Adipocyte (in vitro differentiated cells): Measurements from ENCODE around the gene ARHGEF37.
"Not testable (repeated sequence)": the region's sequence is repeated elsewhere in the genome, so short reads cannot be mapped to it uniquely, and the experiment has no call there.

Experiments
- DNase-seq: peaks from one replicate; pipeline ENCODE4 v3.0.0-alpha.2; 2015; ENCODE audit warnings: low read depth
- H3K27me3 ChIP-seq: replicated peaks from 2 replicates; pipeline ENCODE4 v1.7.0; 2013; ENCODE audit warnings: mild to moderate bottlenecking, low read length, moderate library complexity; ENCODE audit not compliant: control insufficient read depth, insufficient read depth
- H3K36me3 ChIP-seq: 2 replicates; pipeline ENCODE4 v1.7.0; 2013; ENCODE audit warnings: low read length, mild to moderate bottlenecking, moderate library complexity; ENCODE audit not compliant: control insufficient read depth, insufficient read depth, severe bottlenecking
- H3K4me1 ChIP-seq: 2 replicates; pipeline ENCODE4 v1.7.0; 2013; ENCODE audit warnings: mild to moderate bottlenecking, low read length, moderate library complexity; ENCODE audit not compliant: control insufficient read depth, insufficient read depth
- H3K4me3 ChIP-seq: 2 replicates; pipeline ENCODE4 v1.7.0; 2013; ENCODE audit warnings: mild to moderate bottlenecking, low read length, moderate library complexity
- H3K9ac ChIP-seq: 2 replicates; pipeline ENCODE4 v1.7.0; 2013; ENCODE audit warnings: mild to moderate bottlenecking, low read length, moderate library complexity
- H3K9me3 ChIP-seq: 2 replicates; pipeline ENCODE4 v1.7.0; 2013; ENCODE audit warnings: mild to moderate bottlenecking, low read length, moderate library complexity; ENCODE audit not compliant: control insufficient read depth

ARHGEF37 gene

DNA sequence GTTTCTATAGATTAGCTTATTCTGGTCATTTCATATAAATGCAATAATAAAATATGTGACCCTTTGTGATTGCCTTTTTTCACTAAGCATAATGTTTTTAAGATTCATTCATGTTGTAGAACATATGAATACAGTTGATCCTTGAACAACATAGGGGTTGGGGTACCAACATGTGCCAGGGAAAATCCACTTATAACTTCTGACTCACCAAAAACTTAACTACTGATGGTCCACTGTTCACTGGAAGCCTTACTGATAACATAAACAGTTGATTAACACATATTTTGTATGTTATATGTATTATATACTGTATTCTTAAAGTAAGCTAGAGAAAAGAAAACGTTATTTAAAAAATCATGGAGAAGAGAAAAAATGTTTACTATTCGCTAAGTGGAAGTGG, 12.1 kb downstream of the ARHGEF37 start:
- H3K4me3 ChIP-seq, result no peak overlapping the region
- H3K27me3 ChIP-seq, result no peaks in the 10 kb centered on the region
- no peak for DNase-seq
- peaks cover 16% of the 10 kb centered on the region for H3K4me1 ChIP-seq
- no peak overlapping the region for H3K9ac ChIP-seq
- H3K9me3 ChIP-seq, result no peaks in the 10 kb centered on the region
- no peaks in the 10 kb centered on the region for H3K36me3 ChIP-seq

DNA sequence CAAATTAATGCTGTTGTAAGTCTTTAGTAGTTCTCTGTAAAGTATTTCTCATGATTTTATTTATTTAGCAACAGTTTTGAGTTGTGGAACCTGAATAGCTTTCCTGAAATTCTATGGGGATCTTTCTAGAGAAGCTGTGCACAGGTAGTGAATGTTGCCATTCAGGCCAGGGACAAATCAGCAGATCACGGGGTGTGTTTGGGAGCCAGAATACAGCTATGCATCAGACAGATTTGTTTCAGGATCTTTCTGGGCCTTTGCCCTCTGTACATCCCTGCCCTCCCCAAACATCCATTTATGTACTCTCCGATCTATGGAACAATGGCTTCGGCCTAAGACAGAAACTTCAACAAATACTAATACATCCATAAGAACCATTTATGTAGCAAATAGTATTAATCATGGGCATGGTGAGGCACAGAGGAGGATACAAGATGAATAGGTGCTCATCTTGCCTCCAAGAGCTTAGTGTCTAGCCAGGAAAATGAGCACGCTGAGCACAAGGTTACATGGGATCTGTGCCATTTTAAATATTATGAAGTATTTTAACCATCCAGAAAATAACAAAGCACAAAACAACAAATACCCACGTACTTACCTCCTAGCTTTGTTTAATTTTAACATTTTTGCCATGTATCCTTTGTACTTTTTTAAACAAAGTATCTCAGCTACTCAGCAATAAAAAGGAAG, 13.1 kb downstream of the ARHGEF37 start:
- no peak overlapping the region for H3K9ac ChIP-seq
- H3K9me3 ChIP-seq, result no peaks in the 10 kb centered on the region
- H3K4me1 ChIP-seq, result peaks cover 16% of the 10 kb centered on the region
- H3K27me3 ChIP-seq, result no peaks in the 10 kb centered on the region
- H3K4me3 ChIP-seq, result no peak overlapping the region
- peak; percentile 31 for DNase-seq
- no peaks in the 10 kb centered on the region for H3K36me3 ChIP-seq

DNA sequence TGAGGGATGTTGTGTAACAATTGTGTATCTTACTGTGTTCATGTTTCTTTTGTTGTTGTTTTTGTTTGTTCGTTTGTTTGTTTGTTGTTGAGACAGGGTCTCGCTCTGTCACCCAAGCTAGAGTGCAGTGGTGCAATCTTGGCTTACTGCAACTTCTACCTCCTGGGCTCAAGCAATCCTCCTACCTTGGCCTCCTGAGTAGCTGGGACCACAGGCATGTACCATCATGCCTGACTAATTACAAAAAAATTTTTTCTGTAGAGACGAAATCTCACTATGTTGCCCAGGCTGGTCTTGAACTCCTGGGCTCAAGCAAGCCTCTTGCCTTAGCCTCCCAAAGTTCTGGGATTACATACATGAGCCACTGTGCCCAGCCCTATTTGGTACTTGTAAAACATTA, 13.8 kb downstream of the ARHGEF37 start:
- not testable (repeated sequence) for H3K9me3 ChIP-seq, H3K4me3 ChIP-seq, H3K36me3 ChIP-seq, H3K9ac ChIP-seq, DNase-seq, H3K27me3 ChIP-seq
- H3K4me1 ChIP-seq, result peaks cover 16% of the 10 kb centered on the region

DNA sequence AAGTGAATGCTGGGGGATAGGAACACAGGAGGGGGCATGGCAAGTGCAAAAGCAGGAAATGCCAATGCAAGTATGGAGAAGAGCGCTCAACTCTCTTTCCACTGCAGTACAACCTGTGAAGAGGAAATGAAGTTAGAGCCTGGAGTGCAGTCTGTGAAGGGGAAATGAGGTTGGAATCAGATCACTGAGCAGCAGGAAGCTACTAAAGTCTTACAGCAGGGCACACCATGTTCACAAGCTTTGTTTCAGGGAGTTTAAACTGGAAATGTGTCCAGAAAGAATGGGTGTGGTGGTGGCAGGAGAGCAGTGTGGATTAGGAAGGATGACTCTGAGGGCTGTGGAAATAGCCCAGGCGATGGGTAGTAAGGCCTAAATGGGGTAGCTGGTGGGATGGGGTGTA, 15.4 kb downstream of the ARHGEF37 start:
- Histone ChIP-seq H3K9ac (no peak overlapping the region), H3K27me3 (no peaks in the 10 kb centered on the region), H3K4me3 (no peak overlapping the region), H3K36me3 (no peaks in the 10 kb centered on the region), H3K4me1 (peaks cover 16% of the 10 kb centered on the region), H3K9me3 (no peaks in the 10 kb centered on the region)
- no peak for DNase-seq

DNA sequence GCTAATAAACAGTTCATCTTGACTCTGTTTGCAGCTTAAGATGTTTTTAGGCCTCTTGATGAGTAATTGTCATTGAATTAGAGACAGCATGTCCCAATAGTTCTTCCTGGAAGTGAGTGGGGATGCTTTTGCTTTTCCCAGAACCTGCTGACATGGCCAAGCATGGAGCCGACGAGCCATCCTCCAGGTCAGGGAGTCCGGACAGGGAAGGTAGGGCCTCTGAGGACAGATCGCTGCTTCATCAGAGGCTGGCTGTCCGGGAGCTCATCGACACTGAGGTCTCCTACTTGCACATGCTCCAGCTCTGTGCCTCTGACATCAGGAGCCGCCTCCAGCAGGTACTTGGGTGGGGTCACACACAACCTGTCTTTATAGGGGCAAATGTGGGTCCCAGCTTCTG, 16.3 kb downstream of the ARHGEF37 start:
- Histone ChIP-seq H3K9me3 (no peaks in the 10 kb centered on the region), H3K4me1 (peaks cover 16% of the 10 kb centered on the region), H3K27me3 (no peaks in the 10 kb centered on the region), H3K36me3 (no peaks in the 10 kb centered on the region), H3K9ac (no peak overlapping the region), H3K4me3 (no peak overlapping the region)
- no peak for DNase-seq

DNA sequence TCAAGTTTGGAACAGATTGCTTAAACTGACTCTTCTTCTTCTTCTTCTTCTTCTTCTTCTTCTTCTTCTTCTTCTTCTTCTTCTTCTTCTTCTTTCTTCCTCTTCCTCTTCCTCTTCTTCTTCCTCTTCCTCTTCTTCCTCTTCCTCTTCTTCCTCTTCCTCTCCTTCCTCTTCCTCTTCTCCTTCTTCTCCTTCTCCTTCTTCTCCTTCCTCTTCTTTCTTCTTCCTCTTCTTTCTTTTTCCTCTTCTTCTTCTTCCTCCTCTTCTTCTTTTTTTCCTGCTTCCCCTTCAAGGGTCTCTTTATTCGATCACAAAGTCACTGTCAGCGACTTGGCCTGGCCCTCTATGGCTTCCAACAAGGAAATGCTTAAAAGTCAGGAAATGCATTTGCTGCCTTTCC, 16.9 kb downstream of the ARHGEF37 start:
- H3K4me3 ChIP-seq, result not testable (repeated sequence)

DNA sequence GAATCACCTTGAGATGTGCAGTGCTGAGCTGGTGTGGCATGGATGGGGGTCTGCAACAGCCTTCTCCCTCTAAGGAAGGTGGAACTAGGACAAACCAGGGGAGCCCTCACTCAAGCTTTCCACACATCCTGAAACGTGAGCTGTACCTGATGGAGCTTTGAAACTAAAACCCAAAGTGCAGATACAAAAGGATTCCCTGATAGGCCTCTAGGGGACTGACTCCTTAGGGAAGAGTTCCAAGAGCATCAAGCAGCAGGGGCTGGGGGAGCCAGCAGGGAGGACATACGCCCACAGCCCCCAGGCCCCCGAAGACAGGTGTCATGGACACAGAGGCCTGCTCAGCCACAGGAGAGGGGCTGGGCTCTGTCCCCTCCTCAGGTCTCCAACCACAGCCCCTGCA, 17.7 kb downstream of the ARHGEF37 start:
- H3K4me3 ChIP-seq, result no peak overlapping the region
- DNase-seq, result no peak
- no peaks in the 10 kb centered on the region for H3K36me3 ChIP-seq
- no peaks in the 10 kb centered on the region for H3K9me3 ChIP-seq
- no peak overlapping the region for H3K9ac ChIP-seq
- H3K4me1 ChIP-seq, result peaks cover 16% of the 10 kb centered on the region
- no peaks in the 10 kb centered on the region for H3K27me3 ChIP-seq

More for the DNA sequence above, 16.9 kb downstream of the ARHGEF37 start:
- H3K27me3 ChIP-seq, H3K36me3 ChIP-seq, H3K9ac ChIP-seq, H3K9me3 ChIP-seq, DNase-seq: not testable (repeated sequence)
- peaks cover 16% of the 10 kb centered on the region for H3K4me1 ChIP-seq

DNA sequence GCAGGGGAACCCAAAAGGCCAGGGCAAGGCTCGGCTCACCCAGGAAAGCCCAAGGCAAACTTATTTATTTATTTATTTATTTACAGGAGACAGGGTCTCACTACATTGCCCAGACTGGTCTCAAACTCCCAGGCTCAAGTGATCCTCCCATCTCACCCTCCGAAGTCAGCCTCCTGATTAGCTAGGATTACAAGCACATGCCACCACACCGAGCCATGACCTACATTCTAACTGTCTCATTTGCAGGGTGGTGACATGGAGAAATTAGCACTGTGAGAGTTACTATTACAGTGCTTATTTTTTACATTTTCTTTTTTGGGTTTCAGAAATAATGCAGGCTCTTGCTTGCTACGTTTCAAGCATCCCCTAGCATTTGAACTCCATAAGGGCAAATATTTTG, 18.1 kb downstream of the ARHGEF37 start:
- Histone ChIP-seq H3K4me1 (peaks cover 16% of the 10 kb centered on the region), H3K27me3 (no peaks in the 10 kb centered on the region), H3K9ac (no peak overlapping the region), H3K36me3 (no peaks in the 10 kb centered on the region), H3K4me3 (no peak overlapping the region), H3K9me3 (no peaks in the 10 kb centered on the region)
- DNase-seq, result no peak

DNA sequence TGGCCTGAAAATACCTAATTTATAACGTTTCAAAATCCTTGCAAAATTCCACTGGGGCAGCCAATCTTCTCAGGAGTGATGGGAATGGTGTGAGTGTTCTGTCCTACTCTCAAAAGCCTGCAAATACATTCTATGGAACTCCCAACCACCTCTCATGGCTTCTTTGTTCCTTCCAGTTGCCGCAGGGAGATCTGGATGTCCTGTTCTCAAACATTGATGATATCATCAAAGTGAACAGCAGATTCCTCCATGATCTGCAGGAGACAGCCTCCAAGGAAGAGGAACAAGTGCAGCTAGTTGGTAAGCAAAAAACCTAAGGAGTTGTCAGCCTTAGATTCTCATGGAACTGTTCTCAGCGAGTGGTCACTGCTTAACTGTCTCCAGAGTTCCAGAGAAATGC, 19.6 kb downstream of the ARHGEF37 start:
- H3K27me3 ChIP-seq, result no peaks in the 10 kb centered on the region
- H3K36me3 ChIP-seq, result no peaks in the 10 kb centered on the region
- no peak overlapping the region for H3K4me3 ChIP-seq
- no peak for DNase-seq
- peaks cover 12% of the 10 kb centered on the region for H3K4me1 ChIP-seq
- H3K9me3 ChIP-seq, result no peaks in the 10 kb centered on the region
- no peak overlapping the region for H3K9ac ChIP-seq

DNA sequence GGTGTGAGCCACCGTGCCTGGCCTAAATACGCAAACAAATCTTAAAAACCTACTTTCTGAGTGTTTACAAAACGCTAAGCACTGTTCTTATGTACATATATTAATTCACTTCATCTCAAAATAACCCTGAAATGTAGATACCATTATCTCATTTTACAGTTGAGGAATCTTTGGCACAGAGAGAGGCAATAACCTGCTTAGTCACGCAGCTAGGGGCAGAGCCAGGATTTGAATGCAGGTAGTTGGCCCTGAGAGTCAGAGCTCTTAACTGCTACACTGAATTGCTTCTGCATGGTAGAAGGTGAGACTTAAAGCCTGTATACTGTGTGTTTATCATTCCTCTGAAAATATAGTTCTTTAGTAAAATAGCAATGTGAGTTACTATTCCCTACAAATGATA, 21.9 kb downstream of the ARHGEF37 start:
- Histone ChIP-seq H3K36me3 (no peaks in the 10 kb centered on the region), H3K27me3 (no peaks in the 10 kb centered on the region), H3K4me3 (no peak overlapping the region), H3K4me1 (peaks cover 9% of the 10 kb centered on the region), H3K9ac (no peak overlapping the region), H3K9me3 (no peaks in the 10 kb centered on the region)
- no peak for DNase-seq

DNA sequence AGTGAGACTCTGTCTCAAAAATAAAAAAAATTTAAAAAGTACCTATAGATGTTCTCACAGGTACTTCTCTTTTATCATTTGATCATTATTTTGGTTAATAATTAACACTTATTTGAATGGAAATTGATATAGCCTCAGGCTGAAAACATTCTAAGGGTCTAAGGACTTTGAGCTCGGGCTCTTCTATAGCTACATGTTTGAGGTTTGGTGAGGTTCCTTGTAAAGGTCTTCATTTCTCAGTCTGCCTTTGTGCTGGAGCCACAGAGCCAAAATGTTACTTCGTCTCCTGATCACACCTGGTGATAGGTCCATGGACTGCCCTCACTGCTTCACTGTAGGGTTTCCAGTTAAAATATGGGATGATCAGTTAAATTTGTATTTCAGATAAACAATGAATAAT, 22.6 kb downstream of the ARHGEF37 start:
- no peak overlapping the region for H3K9ac ChIP-seq
- H3K4me1 ChIP-seq, result peaks cover 9% of the 10 kb centered on the region
- no peaks in the 10 kb centered on the region for H3K9me3 ChIP-seq
- no peak overlapping the region for H3K4me3 ChIP-seq
- no peaks in the 10 kb centered on the region for H3K27me3 ChIP-seq
- no peak for DNase-seq
- no peaks in the 10 kb centered on the region for H3K36me3 ChIP-seq

DNA sequence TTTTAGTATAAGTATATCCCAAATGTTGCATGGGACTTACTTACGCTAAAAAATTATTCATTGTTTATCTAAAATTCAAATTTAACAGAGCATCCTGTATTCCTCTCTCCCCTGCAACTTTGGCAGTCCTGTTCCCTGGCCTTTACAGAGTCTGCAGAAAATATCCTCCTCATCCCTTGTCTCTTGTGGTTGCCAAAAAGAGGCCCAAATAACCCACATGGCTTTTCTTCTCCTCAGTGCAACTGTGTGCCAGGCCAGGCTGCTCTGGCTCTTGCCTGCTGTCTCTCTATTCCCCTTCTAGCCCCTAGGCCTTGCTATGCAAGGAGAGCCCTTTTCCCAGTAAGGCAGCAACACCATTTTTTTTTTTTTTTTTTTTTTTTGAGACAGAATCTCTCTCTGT, 23.0 kb downstream of the ARHGEF37 start:
- H3K9me3 ChIP-seq, result no peaks in the 10 kb centered on the region
- no peak overlapping the region for H3K9ac ChIP-seq
- H3K4me1 ChIP-seq, result peaks cover 9% of the 10 kb centered on the region
- DNase-seq, result no peak
- no peaks in the 10 kb centered on the region for H3K36me3 ChIP-seq
- no peaks in the 10 kb centered on the region for H3K27me3 ChIP-seq
- H3K4me3 ChIP-seq, result no peak overlapping the region
